DMS 273 (cell line): Measurements from ENCODE around the gene LRG1.

Experiments used
- DNase-seq: peaks from one replicate; lab custom pipeline; 2025; ENCODE audit not compliant: unreplicated experiment; lab: John Stamatoyannopoulos, UW

LRG1 gene, protein sequence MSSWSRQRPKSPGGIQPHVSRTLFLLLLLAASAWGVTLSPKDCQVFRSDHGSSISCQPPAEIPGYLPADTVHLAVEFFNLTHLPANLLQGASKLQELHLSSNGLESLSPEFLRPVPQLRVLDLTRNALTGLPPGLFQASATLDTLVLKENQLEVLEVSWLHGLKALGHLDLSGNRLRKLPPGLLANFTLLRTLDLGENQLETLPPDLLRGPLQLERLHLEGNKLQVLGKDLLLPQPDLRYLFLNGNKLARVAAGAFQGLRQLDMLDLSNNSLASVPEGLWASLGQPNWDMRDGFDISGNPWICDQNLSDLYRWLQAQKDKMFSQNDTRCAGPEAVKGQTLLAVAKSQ

DNA sequence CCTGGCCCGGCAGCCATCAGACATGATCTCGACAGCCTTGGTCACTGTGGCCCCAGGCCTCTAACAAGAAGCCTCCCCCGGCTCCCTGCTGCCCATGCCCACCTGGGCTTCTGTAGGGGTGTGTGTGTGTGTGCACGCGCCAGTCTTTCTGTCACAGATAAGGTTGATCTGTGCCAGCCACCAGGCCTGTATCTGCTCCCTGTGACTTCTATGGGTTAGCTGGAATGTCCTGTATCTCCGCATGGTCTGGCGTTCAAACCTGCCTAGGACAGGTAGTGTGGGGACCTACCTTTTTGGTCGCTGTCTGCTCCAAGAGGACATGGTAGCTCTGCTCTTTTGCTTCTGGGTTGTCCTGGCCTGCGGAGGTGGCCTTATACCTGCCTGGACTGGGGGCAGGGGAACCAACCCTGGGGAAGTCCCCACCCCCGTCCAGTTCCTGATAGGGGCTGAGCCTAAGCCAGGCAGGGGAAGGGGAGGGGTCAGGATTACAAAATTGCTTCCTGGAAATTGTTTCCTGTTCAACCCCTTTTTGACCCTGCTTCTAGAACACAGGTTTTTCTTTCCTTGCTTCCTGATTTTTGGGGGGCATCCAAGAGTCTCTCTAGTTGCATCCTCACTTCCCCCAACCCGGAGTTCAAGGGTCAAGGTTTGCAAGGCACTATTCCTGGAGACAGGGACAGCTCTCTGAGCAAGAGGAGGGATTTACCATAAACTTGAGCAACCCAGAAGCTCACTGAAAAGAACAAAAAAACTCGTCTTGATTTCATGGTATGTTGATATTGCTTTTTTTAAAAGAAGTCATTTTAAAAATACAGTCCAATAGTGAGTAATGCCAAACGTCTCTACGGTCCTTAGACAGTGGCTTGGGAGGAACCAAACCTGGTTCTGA, at the start of gene LRG1:
TSS of gene LRG1 (minus strand) at position 344 of the 889 bp plus-strand sequence. CDS start at position 321, 23 bp downstream.
- no peak for DNase-seq

- no peak for DNase-seq
These were observed 48.5 kb upstream of the LRG1 start for GRCh38 chr19:4588291-4588761.

- DNase-seq = no peak
These were observed 47.7 kb upstream of the LRG1 start for GRCh38 chr19:4587527-4587926.

DNA sequence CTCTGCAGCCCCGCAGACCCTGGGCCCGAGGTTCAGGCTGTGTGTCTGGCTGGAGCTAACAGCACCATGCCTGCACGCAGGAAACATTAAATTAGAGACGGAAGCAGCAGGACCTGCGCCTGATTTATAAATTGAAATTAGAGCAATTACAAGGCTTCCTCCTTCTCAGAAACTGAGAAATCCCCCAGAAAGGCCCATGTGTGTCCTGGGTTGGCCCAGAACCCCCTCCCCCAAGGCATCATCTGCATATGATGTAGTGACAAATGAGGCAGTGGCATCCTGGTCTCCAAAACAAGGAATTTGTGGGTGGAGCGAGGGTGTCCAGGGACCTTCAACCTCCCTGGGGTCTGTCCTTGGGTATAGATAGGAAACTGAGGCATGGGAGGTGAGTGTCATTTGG, 46.9 kb upstream of the LRG1 start:
- no peak for DNase-seq

DNA sequence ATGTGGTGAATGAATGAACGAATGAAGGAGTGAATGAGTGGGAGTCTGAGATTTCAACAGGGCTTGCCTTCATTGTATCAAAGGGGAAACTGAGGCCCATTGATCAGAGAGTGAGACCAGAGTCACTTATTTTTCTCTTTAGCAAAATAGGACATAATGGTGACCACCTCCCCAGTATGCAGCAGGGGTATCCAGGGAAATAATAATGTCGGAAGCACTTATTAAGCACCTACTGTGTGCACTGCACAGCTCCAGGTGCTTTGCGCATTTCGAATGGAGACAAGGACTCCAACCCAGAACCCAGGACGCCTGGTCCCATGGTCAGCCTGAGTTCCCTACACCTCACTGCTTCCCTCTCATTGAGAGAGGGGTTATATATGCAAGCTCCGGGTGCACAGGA, 46.4 kb upstream of the LRG1 start:
- DNase-seq = no peak

- DNase-seq = no peak
These were observed 45.7 kb upstream of the LRG1 start for GRCh38 chr19:4585556-4585955.

GRCh38 chr19:4584670-4585460, 45.0 kb upstream of the LRG1 start:
- DNase-seq = peak; percentile 93

- peak; percentile 69 for DNase-seq
These were observed 44.3 kb upstream of the LRG1 start for GRCh38 chr19:4583961-4584669.

- peak; percentile 43 for DNase-seq
These were observed 43.4 kb upstream of the LRG1 start for GRCh38 chr19:4582980-4583842.

DNA sequence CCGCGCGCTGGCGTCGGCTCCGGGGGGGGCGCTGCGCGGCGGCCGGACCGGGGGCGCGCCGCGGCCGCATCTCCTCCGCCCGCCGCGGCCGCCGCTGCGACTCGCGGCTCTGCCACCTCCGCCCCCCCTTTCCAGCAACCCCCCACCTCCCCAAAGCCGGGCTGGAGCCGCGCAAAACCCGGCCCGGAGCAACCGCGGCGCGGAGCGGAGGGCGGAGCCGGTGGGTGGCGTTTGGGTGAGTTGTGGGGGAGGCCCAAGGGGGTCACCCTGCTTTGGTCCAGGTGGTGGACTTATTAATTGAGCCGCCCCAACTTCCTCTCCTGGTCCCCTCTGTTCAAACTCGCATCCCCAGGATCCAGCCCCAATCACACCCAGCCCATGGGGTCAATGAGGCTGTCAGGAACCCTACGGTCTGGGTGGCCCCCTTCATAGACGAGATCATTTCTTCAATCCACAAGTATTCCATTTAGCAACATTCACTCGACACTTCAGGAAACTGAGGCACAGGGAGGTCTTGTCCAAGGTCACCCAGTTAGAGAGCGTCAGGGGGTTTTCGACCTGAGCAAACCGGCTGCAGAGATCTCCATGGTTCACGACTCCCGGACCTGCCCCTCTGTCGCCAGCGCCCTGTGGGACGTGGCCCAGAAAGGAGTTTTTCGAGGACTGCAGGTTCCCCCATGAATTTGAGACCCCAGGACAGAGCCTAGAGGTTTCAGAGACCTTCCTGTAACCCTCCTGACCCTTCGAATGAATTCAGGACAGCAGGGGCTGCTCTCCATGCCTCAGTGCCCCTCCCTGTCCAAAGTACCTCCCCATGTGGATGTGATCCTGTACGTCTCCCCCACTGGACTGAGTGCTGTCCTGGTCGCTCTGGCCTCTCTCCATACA, 42.1 kb upstream of the LRG1 start:
- peak; percentile 91 for DNase-seq

- DNase-seq = peak; percentile 80
These were observed 41.3 kb upstream of the LRG1 start for GRCh38 chr19:4580961-4581665.

DNA sequence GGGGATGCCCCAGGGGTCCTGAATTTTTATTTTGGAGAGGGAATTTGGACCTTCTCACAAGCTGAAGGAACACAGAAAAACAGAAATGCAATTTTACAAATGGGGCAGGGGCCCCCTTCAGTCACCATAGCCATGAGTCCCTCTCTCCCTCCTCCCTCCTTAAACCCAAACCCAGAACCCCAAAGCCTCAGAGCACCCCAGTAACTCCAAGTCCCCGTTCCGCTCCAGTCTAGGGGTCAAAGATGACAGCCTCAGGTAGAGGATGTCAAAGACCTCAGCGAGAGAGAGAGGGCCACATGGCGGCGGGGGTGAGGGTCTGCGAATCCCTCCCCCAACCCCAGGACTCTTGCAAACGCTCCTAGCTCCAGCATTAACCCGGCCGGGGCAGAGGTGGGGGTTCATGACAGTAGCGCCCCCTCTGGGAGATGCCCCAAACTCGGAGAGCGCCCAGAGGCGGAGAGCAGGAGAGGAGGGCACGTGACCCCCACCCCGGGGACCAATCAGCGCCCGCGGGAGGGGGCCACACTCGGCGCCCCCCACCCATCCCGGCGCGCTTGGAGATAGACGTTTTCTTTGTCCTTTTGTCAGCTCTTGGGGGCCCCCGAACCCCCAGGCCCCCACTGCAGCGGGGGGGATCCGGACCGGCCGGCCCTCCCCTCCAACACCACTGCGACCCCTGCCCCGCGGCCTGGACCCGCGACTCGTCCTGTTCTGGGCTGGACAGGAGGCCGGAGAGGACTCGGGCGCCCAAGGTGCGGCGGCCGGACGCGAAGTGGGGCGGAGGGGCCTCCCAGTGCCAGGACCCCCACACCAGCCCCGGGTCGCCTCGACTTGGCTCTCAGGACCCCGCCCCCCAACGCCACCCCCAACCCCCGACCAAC, 40.4 kb upstream of the LRG1 start:
- DNase-seq = peak; percentile 70

GRCh38 chr19:4579389-4579788, 39.6 kb upstream of the LRG1 start:
- no peak for DNase-seq

- DNase-seq = no peak
These were observed 38.9 kb upstream of the LRG1 start for GRCh38 chr19:4578552-4579248.

DNA sequence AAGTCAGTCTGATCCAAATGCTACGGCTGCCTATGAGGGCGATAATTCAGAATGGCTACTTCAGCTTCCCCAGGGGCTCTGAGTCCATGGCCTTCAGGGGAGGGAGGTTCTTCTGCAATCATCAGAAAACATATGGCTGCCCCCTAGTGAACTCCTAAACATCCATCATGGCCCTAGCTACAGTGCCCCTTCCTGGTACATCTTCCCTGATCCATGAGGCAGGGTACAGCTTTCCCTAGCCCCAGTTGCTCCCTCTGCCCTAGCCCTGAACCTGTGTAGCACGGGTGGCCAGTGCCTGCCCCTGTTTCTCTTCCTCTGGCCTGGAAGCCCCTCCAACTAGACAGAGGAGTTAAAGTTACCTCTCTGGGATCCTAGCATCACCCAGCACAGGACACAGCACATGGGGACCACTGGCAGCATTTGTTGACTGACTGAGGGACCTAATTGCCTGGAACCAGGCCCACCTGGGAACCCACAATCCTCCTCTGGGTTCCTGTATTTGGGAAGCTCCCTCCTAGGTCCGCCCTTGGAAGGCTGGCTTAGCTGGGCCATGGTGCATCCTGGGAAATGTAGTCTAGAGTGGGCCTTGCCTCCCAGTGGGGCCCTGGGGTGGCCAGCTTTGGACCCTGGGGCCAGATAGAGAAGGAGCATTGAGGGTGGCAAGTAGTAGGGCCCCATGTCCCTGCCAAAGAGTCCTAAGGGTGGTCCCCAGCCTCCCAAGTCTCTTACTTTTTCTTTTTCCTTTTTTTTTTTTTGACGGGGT, 37.4 kb upstream of the LRG1 start:
- DNase-seq = peak; percentile 72
